HepG2 (cell line): ENCODE results near the gene CDK3. TPM values are rescaled to one million over a fixed set of nuclear protein-coding genes. Genes with fewer than 3 reads are reported as not detected.

Experiments
- GTF3A ChIP-seq: sonication (generic); formaldehyde crosslinking; conservative IDR thresholded peaks from 2 replicates; pipeline ENCODE4 v1.4.0; 2020; ENCODE audit warnings: mild to moderate bottlenecking, missing genetic modification reagents
- HHEX ChIP-seq: IDR thresholded peaks from 2 replicates; pipeline ENCODE4 v1.6.1; 2016; ENCODE audit warnings: control low read depth
- HNF4G ChIP-seq, 2 experiments: sonication (generic) in 1 of 2; formaldehyde crosslinking in 1 of 2; IDR thresholded peaks; 2 replicates each; pipeline versions ENCODE4 v1.4.0 to v1.6.1; 2011 to 2020; ENCODE audit warnings: borderline replicate concordance in 2 of 2, low read depth in 2 of 2, mild to moderate bottlenecking in 2 of 2, low read length in 1 of 2, missing genetic modification reagents in 1 of 2, moderate library complexity in 1 of 2
- ISX ChIP-seq: sonication (generic); formaldehyde crosslinking; conservative IDR thresholded peaks from 2 replicates; pipeline ENCODE4 v1.5.0; 2020; ENCODE audit warnings: missing genetic modification reagents
- JARID2 ChIP-seq: sonication (generic); formaldehyde crosslinking; IDR thresholded peaks from 2 replicates; pipeline ENCODE4 v1.8.1; 2023; ENCODE audit warnings: missing genetic modification reagents, inconsistent platforms; ENCODE audit not compliant: insufficient replicate concordance
- KLF12 ChIP-seq: sonication (generic); formaldehyde crosslinking; IDR thresholded peaks from 2 replicates; pipeline ENCODE4 v1.4.0; 2020; ENCODE audit warnings: missing genetic modification reagents, borderline replicate concordance
- MAF1 ChIP-seq: sonication (generic); formaldehyde crosslinking; IDR thresholded peaks from 2 replicates; pipeline ENCODE4 v1.5.0; 2020; ENCODE audit warnings: missing genetic modification reagents, borderline replicate concordance
- MBNL3 ChIP-seq: fragments of 250-450 bp; sonication (Bioruptor Pico); conservative IDR thresholded peaks from 2 replicates; pipeline ENCODE4 v1.8.0; 2022; ENCODE audit warnings: mild to moderate bottlenecking, inconsistent platforms
- PHB2 ChIP-seq: fragments of 450-650 bp; IDR thresholded peaks from 2 replicates; pipeline ENCODE4 v1.6.1; 2018; ENCODE audit not compliant: partially characterized antibody
- RAD21 ChIP-seq: fragments of 450-650 bp; formaldehyde crosslinking; IDR thresholded peaks from 2 replicates; pipeline ENCODE4 v1.5.0; 2020; ENCODE audit warnings: mild to moderate bottlenecking
- SRSF1 ChIP-seq: fragments of 200-400 bp; formaldehyde crosslinking; optimal IDR thresholded peaks from 2 replicates; pipeline ENCODE3; 2017; ENCODE audit warnings: mild to moderate bottlenecking, low read depth, low read length, moderate library complexity
- ZC3H4 ChIP-seq: sonication (generic); formaldehyde crosslinking; IDR thresholded peaks from 2 replicates; pipeline ENCODE4 v1.4.0; 2020; ENCODE audit warnings: missing genetic modification reagents, borderline replicate concordance
- ZFP37 ChIP-seq: sonication (generic); formaldehyde crosslinking; IDR thresholded peaks from 2 replicates; pipeline ENCODE4 v1.4.0; 2020; ENCODE audit warnings: missing genetic modification reagents, borderline replicate concordance
- ZKSCAN1 ChIP-seq: fragments of 150-350 bp; IDR thresholded peaks from 2 replicates; pipeline ENCODE4 v1.6.1; 2014; ENCODE audit warnings: low read length
- ZNF530 ChIP-seq: sonication (generic); formaldehyde crosslinking; IDR thresholded peaks from 2 replicates; pipeline ENCODE4 v1.5.0; 2020; ENCODE audit warnings: low read depth, mild to moderate bottlenecking, missing genetic modification reagents
- ZNF616 ChIP-seq: sonication (generic); formaldehyde crosslinking; IDR thresholded peaks from 2 replicates; pipeline ENCODE4 v1.5.0; 2020; ENCODE audit warnings: low read depth, mild to moderate bottlenecking, missing genetic modification reagents
- ZNF720 ChIP-seq: sonication (generic); formaldehyde crosslinking; IDR thresholded peaks from 2 replicates; pipeline ENCODE4 v1.4.0; 2020; ENCODE audit warnings: missing genetic modification reagents
- ZSCAN22 ChIP-seq: sonication (generic); formaldehyde crosslinking; IDR thresholded peaks from 2 replicates; pipeline ENCODE4 v1.4.0; 2020; ENCODE audit warnings: mild to moderate bottlenecking, missing genetic modification reagents
- polyA plus RNA-seq, 8 experiments: library from polyadenylated mRNA; depleted of rRNA in 3 of 8; stranded (reverse) in 7 of 8; unstranded in 1 of 8; fragments of >200 nt; fragmentation: Illumina TruSeq in 4 of 8; extraction: Trizol in 4 of 8; gene quantifications; 2 replicates each; pipeline versions ENCODE4 v1.2.1 to v1.2.3, GENCODE V29; 2011 to 2016; ENCODE audit warnings: low read depth in 4 of 8, missing spikeins in 1 of 8, mixed read lengths in 1 of 8; ENCODE audit not compliant: insufficient read depth in 1 of 8
- total RNA-seq, 5 experiments: library from RNA; depleted of rRNA; stranded (reverse); fragments of >200 nt; fragmentation: Illumina TruSeq; extraction: Trizol; gene quantifications; 2 replicates each; pipeline ENCODE4 v1.2.3, GENCODE V29; 2016; ENCODE audit warnings: low read depth in 1 of 5
- TF ChIP-seq, protein P1 (sequence below): sonication (generic); formaldehyde crosslinking; IDR thresholded peaks from 2 replicates; pipeline ENCODE4; 2020; ENCODE audit warnings: missing genetic modification reagents, mild to moderate bottlenecking, borderline replicate concordance
- TF ChIP-seq, protein P2 (sequence below): IDR thresholded peaks from 2 replicates; pipeline ENCODE4 v1.6.1; 2012; ENCODE audit warnings: low read length, improper control_type of control experiment
- TF ChIP-seq, protein P3 (sequence below): IDR thresholded peaks from 2 replicates; pipeline ENCODE4 v1.6.1; 2018; ENCODE audit warnings: missing genetic modification reagents

CDK3 gene
- total and polyA plus RNA-seq, 2 of the 13 experiments (the other 11 are each of a cell fraction or from before 2014, with no cell fraction given) = 5.8 to 11.4 TPM

DNA sequence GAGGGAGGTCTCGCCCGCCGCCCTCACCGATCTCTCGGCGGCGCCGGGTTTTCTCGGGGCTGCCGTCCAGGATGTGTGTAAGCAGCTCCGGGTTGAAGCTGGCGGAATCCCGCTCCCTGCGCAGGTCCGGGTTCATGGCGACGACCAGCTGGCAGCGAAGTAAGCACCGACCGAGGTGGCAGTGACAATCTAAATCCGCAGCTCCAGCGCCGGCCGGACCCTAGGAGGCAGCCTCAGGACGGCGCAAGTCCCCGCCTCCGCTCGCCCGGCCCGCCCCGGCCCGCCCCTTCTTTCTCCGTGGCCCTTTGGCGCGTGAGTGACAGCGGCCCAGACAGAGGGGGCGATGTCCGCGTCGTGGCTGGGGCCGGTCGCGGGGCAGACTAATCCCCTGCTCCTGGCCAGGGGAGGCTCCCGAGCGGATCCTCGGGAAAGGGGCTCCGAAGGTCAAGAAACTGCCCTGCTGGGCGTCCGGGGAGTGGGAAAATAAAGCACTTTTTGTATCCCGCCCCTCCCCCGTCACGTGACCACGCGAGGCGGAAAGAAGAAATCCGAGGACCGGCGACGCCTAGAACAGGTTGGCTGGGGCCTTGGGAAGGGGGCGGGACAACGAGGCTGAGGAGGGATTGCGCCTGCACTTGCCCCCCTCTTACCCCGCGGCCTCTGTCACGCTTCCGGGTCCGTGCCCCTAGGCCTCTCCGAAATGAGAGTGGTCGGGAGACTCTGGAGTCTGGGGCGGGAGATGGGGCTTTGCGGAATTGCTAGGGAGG is 21.5 kb upstream of the CDK3 start, which contains the start of the genes ACOX1 and TEN1 (continued):
- TF ChIP-seq ZKSCAN1 = no peak; the same call in 1 of the 2 replicates
- TF ChIP-seq ZFP37 (CRISPR knock-in tag) = 0 out of 2 replicates have a peak, but pooled peaks have one; percentile 53
- TF ChIP-seq, protein P1, sequence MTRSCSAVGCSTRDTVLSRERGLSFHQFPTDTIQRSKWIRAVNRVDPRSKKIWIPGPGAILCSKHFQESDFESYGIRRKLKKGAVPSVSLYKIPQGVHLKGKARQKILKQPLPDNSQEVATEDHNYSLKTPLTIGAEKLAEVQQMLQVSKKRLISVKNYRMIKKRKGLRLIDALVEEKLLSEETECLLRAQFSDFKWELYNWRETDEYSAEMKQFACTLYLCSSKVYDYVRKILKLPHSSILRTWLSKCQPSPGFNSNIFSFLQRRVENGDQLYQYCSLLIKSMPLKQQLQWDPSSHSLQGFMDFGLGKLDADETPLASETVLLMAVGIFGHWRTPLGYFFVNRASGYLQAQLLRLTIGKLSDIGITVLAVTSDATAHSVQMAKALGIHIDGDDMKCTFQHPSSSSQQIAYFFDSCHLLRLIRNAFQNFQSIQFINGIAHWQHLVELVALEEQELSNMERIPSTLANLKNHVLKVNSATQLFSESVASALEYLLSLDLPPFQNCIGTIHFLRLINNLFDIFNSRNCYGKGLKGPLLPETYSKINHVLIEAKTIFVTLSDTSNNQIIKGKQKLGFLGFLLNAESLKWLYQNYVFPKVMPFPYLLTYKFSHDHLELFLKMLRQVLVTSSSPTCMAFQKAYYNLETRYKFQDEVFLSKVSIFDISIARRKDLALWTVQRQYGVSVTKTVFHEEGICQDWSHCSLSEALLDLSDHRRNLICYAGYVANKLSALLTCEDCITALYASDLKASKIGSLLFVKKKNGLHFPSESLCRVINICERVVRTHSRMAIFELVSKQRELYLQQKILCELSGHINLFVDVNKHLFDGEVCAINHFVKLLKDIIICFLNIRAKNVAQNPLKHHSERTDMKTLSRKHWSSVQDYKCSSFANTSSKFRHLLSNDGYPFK (CRISPR knock-in tag) = peak; percentile 53; the same call in 1 of the 2 replicates
- no peak for TF ChIP-seq ISX (CRISPR knock-in tag)
- peak; percentile 38; the same call in 1 of the 2 replicates for TF ChIP-seq HNF4G (IDR thresholded peaks at IDR 0.05; ENCODE audit: borderline replicate concordance, low read depth, low read length)
- no peak for TF ChIP-seq HNF4G (CRISPR knock-in tag; IDR thresholded peaks at IDR 0.05; ENCODE audit: borderline replicate concordance, low read depth)
- TF ChIP-seq ZNF720 = 0 out of 2 replicates have a peak, but pooled peaks have one; percentile 16
- TF ChIP-seq RAD21 (CRISPR knock-in tag) = no peak; the same call in none of the 2 replicates
- TF ChIP-seq, protein P2, sequence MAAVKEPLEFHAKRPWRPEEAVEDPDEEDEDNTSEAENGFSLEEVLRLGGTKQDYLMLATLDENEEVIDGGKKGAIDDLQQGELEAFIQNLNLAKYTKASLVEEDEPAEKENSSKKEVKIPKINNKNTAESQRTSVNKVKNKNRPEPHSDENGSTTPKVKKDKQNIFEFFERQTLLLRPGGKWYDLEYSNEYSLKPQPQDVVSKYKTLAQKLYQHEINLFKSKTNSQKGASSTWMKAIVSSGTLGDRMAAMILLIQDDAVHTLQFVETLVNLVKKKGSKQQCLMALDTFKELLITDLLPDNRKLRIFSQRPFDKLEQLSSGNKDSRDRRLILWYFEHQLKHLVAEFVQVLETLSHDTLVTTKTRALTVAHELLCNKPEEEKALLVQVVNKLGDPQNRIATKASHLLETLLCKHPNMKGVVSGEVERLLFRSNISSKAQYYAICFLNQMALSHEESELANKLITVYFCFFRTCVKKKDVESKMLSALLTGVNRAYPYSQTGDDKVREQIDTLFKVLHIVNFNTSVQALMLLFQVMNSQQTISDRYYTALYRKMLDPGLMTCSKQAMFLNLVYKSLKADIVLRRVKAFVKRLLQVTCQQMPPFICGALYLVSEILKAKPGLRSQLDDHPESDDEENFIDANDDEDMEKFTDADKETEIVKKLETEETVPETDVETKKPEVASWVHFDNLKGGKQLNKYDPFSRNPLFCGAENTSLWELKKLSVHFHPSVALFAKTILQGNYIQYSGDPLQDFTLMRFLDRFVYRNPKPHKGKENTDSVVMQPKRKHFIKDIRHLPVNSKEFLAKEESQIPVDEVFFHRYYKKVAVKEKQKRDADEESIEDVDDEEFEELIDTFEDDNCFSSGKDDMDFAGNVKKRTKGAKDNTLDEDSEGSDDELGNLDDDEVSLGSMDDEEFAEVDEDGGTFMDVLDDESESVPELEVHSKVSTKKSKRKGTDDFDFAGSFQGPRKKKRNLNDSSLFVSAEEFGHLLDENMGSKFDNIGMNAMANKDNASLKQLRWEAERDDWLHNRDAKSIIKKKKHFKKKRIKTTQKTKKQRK = no peak
- TF ChIP-seq, protein P3, sequence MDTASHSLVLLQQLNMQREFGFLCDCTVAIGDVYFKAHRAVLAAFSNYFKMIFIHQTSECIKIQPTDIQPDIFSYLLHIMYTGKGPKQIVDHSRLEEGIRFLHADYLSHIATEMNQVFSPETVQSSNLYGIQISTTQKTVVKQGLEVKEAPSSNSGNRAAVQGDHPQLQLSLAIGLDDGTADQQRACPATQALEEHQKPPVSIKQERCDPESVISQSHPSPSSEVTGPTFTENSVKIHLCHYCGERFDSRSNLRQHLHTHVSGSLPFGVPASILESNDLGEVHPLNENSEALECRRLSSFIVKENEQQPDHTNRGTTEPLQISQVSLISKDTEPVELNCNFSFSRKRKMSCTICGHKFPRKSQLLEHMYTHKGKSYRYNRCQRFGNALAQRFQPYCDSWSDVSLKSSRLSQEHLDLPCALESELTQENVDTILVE = peak; percentile 88; the same call in 1 of the 2 replicates
- TF ChIP-seq KLF12 (CRISPR knock-in tag) = no peak; the same call in 1 of the 2 replicates
- TF ChIP-seq MBNL3 (CRISPR knock-in tag) = no peak
- no peak for TF ChIP-seq ZNF530 (CRISPR knock-in tag)
- TF ChIP-seq JARID2 (CRISPR knock-in tag) = peak; percentile 37
- peak; percentile 27; the same call in 1 of the 2 replicates for TF ChIP-seq GTF3A (CRISPR knock-in tag)
- peak; percentile 91 for TF ChIP-seq SRSF1
- TF ChIP-seq HHEX = no peak
- no peak for TF ChIP-seq ZSCAN22 (CRISPR knock-in tag)
- TF ChIP-seq ZNF616 = no peak; the same call in 1 of the 2 replicates
- TF ChIP-seq PHB2 = no peak
- 0 out of 2 replicates have a peak, but pooled peaks have one; percentile 13 for TF ChIP-seq MAF1 (CRISPR knock-in tag)
- no peak; the same call in 1 of the 2 replicates for TF ChIP-seq ZC3H4
